Measurements from ENCODE around the gene MTO1.

MTO1 gene, protein sequence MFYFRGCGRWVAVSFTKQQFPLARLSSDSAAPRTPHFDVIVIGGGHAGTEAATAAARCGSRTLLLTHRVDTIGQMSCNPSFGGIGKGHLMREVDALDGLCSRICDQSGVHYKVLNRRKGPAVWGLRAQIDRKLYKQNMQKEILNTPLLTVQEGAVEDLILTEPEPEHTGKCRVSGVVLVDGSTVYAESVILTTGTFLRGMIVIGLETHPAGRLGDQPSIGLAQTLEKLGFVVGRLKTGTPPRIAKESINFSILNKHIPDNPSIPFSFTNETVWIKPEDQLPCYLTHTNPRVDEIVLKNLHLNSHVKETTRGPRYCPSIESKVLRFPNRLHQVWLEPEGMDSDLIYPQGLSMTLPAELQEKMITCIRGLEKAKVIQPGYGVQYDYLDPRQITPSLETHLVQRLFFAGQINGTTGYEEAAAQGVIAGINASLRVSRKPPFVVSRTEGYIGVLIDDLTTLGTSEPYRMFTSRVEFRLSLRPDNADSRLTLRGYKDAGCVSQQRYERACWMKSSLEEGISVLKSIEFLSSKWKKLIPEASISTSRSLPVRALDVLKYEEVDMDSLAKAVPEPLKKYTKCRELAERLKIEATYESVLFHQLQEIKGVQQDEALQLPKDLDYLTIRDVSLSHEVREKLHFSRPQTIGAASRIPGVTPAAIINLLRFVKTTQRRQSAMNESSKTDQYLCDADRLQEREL

DNA sequence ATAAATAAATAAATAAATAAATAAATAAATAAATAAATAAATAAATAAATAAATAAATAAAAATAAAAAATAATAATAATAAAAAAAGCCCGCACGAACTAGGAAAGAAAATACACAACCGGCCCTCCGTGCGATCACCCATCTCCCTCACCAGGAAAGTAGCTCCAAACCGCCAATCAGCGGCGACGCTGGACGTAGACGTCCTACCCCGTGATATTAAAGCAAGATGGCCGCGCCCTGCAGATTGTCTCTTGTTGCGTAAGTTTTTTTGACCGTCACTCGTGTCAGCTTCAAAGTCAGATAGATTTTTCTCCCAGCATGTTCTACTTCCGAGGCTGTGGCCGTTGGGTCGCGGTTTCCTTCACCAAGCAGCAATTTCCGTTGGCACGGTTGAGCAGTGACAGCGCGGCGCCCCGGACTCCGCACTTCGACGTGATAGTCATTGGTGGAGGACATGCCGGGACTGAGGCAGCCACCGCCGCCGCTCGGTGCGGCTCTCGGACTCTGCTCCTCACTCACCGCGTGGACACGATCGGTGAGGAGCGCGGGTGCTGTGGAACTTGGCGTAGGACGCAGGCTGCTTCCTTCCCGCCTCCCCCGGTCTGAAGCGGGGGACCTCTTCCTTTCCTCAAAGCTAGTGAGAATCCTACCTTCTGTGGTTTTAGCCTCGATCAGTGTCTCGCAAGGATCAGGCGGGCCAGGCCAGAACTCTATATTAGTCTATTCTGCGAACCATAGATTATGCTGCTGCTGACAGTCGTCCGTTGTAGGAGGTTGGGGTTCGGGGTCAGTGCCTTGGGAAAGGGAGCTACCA lies at the start of gene MTO1:
MTO1 (plus strand) TSS at position 201 of the 814 bp plus-strand sequence; CDS start at position 319, 118 bp downstream.
- Histone ChIP-seq H3K4me3 (peak within 1 kb of the TSS; percentile 80 to 94 (median 84)), H3K4me2 (peak within 1 kb of the TSS; percentile 84 to 97 (median 91)), H3K27me3 (no peaks in the 10 kb centered on the region), H4K20me1 (peaks cover 0 to 19% (median 0%) of the 10 kb centered on the region in 11 experiments; a peak in 9 of 22 replicates), H3K9ac (peak within 1 kb of the TSS; percentile 88 to 99 (median 94)), H3K36me3 (peaks cover 9 to 39% (median 30%) of the 10 kb centered on the region in 11 experiments; a peak in 21 of 22 replicates), H3K9me3 (replicated peaks in 1 of 11) (no peaks in the 10 kb centered on the region), H3K4me1 (peaks cover 39 to 64% (median 46%) of the 10 kb centered on the region in 10 experiments), H3K27ac (peak within 1 kb of the TSS; percentile 77 to 100 (median 95))
- peak; percentile 53 to 97 (median 90); a peak in 20 of 22 replicates for TF ChIP-seq Cebpa-rat (IDR thresholded peaks at IDR 0.05)

GRCh38 chr6:73413102-73413501 lies 48.4 kb upstream of the MTO1 start:
- no peaks in the 10 kb centered on the region for H3K27me3 ChIP-seq
- TF ChIP-seq Cebpa-rat (IDR thresholded peaks at IDR 0.05), result no peak
- H3K9ac ChIP-seq, result no peak overlapping the region
- H3K27ac ChIP-seq, result no peak overlapping the region
- peaks cover 25 to 42% (median 32%) of the 10 kb centered on the region in 11 experiments; a peak in 21 of 22 replicates for H3K36me3 ChIP-seq
- no peak overlapping the region for H3K4me2 ChIP-seq
- no peak overlapping the region for H3K4me3 ChIP-seq
- no peaks in the 10 kb centered on the region for H3K4me1 ChIP-seq
- H3K9me3 ChIP-seq (replicated peaks in 1 of 11), result no peaks in the 10 kb centered on the region
- no peaks in the 10 kb centered on the region for H4K20me1 ChIP-seq

DNA sequence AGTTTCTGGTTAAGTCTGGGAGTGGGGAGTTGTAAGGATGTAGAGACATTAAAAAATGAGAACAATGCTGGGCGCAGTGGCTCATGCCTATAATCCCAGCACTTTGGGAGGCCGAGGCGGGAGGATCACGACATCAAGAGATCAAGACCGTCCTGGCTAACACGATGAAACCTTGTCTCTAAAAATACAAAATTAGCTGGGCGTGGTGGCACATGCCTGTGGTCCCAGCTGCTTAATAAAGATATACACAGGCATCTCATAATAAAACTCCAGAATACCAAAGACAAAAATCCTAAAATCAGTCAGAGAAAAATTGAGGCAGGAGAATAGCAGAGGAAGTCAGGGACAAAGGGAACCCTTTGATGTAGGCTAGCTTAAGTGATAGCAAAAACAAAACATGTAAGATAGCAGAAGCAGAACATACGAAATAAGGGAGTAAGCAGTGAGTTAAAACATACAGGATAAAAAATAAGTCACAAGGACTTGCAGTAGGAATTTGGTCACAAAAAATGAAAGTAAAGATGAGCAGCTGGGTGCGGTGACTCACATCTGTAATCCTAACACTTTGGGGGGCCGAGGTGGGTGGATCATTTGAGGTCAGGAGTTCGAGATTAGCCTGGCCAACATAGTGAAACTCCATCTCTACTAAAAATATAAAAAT lies 43.3 kb upstream of the MTO1 start:
- Histone ChIP-seq H3K27me3 (no peaks in the 10 kb centered on the region), H4K20me1 (peaks cover 0 to 17% (median 0%) of the 10 kb centered on the region in 11 experiments; a peak in 4 of 22 replicates), H3K4me3 (no peak overlapping the region), H3K4me2 (no peak overlapping the region), H3K4me1 (peaks cover 0 to 24% (median 20%) of the 10 kb centered on the region in 10 experiments; a peak in 16 of 20 replicates), H3K27ac (no peak overlapping the region), H3K9me3 (replicated peaks in 1 of 11) (peaks cover 0 to 5% (median 0%) of the 10 kb centered on the region in 11 experiments; a peak in 4 of 22 replicates), H3K36me3 (peaks cover 60 to 93% (median 80%) of the 10 kb centered on the region in 11 experiments), H3K9ac (no peak overlapping the region)
- no peak for TF ChIP-seq Cebpa-rat (IDR thresholded peaks at IDR 0.05)

GRCh38 chr6:73421534-73421933 lies 40.0 kb upstream of the MTO1 start:
- peak overlapping the region in 5 of 11 experiments; percentile 58 to 73 (median 71); a peak in 6 of 22 replicates for H3K27ac ChIP-seq
- peaks cover 0 to 26% (median 22%) of the 10 kb centered on the region in 10 experiments; a peak in 16 of 20 replicates for H3K4me1 ChIP-seq
- H4K20me1 ChIP-seq, result peaks cover 0 to 27% (median 0%) of the 10 kb centered on the region in 11 experiments; a peak in 7 of 22 replicates
- H3K4me3 ChIP-seq, result no peak overlapping the region
- H3K27me3 ChIP-seq, result no peaks in the 10 kb centered on the region
- H3K9ac ChIP-seq, result no peak overlapping the region
- H3K36me3 ChIP-seq, result peaks cover 66 to 100% (median 93%) of the 10 kb centered on the region in 11 experiments
- no peak for TF ChIP-seq Cebpa-rat (IDR thresholded peaks at IDR 0.05)
- H3K4me2 ChIP-seq, result peak overlapping the region in 5 of 11 experiments; percentile 45 to 75 (median 58); a peak in 10 of 22 replicates
- H3K9me3 ChIP-seq (replicated peaks in 1 of 11), result peaks cover 0 to 21% (median 10%) of the 10 kb centered on the region in 11 experiments; a peak in 12 of 22 replicates

DNA sequence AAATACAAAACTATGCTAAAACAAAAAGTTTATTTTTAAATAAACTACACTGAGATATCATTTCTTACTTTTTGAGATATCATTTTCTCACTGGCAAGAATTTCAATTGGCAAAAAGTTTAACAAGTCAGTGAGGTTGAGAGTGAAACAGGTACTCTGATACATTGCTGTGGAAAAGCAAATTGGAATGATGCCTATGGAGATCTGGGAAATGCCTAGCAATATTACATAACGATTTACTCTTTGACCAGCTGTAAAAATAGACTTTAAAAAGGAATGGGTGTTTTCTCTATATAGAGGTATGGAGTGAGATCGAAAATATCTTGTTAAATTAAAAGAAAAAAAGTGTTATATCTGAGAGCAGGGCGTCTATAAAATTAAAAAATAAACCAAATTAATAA lies 26.3 kb upstream of the MTO1 start:
- Histone ChIP-seq H3K4me3 (no peak overlapping the region), H3K27ac (no peak overlapping the region)

DNA sequence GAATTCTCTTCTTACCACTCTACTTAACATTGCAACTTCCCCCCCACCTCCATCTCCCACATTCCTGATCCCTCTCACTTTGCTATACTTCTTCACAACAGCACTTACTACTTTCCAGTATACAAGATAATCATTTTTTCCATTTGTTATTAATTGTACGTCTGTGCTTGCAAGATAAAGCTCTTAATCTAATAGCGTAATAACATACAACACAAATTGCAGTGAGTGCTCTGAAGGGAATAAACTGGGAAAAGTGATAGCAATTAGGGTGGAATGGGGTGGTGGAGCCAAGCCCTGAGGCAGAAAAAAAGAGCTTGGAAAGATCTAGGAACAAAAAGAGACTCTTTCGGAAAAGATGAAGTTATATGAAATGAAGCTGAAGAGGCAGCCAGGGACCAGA lies 18.0 kb upstream of the MTO1 start:
- H3K36me3 ChIP-seq, result peaks cover 73 to 100% (median 94%) of the 10 kb centered on the region in 11 experiments
- TF ChIP-seq Cebpa-rat (IDR thresholded peaks at IDR 0.05), result no peak
- H4K20me1 ChIP-seq, result peaks cover 1 to 56% (median 40%) of the 10 kb centered on the region in 11 experiments; a peak in 18 of 22 replicates
- no peaks in the 10 kb centered on the region for H3K27me3 ChIP-seq
- H3K27ac ChIP-seq, result peak overlapping the region in 8 of 11 experiments; percentile 74 to 84 (median 80); a peak in 16 of 22 replicates
- peaks cover 19 to 81% (median 36%) of the 10 kb centered on the region in 10 experiments for H3K4me1 ChIP-seq
- H3K4me3 ChIP-seq, result peak overlapping the region in 2 of 10 experiments; percentile 28 to 50; a peak in 2 of 20 replicates
- H3K9ac ChIP-seq, result peak overlapping the region in 1 of 11 experiments; percentile 71; a peak in 3 of 22 replicates
- H3K9me3 ChIP-seq (replicated peaks in 1 of 11), result peaks cover 0 to 16% (median 7%) of the 10 kb centered on the region in 11 experiments; a peak in 5 of 22 replicates
- H3K4me2 ChIP-seq, result peak overlapping the region; percentile 12 to 79 (median 70); a peak in 17 of 22 replicates

More for the DNA sequence above, 26.3 kb upstream of the MTO1 start:
- Histone ChIP-seq H3K9me3 (replicated peaks in 1 of 11) (no peaks in the 10 kb centered on the region), H3K9ac (no peak overlapping the region), H3K36me3 (peaks cover 94 to 100% (median 99%) of the 10 kb centered on the region in 11 experiments), H4K20me1 (peaks cover 3 to 97% (median 70%) of the 10 kb centered on the region in 11 experiments; a peak in 19 of 22 replicates), H3K4me1 (peaks cover 0 to 13% (median 4%) of the 10 kb centered on the region in 10 experiments; a peak in 7 of 20 replicates), H3K4me2 (no peak overlapping the region), H3K27me3 (no peaks in the 10 kb centered on the region)
- TF ChIP-seq Cebpa-rat (IDR thresholded peaks at IDR 0.05), result no peak

DNA sequence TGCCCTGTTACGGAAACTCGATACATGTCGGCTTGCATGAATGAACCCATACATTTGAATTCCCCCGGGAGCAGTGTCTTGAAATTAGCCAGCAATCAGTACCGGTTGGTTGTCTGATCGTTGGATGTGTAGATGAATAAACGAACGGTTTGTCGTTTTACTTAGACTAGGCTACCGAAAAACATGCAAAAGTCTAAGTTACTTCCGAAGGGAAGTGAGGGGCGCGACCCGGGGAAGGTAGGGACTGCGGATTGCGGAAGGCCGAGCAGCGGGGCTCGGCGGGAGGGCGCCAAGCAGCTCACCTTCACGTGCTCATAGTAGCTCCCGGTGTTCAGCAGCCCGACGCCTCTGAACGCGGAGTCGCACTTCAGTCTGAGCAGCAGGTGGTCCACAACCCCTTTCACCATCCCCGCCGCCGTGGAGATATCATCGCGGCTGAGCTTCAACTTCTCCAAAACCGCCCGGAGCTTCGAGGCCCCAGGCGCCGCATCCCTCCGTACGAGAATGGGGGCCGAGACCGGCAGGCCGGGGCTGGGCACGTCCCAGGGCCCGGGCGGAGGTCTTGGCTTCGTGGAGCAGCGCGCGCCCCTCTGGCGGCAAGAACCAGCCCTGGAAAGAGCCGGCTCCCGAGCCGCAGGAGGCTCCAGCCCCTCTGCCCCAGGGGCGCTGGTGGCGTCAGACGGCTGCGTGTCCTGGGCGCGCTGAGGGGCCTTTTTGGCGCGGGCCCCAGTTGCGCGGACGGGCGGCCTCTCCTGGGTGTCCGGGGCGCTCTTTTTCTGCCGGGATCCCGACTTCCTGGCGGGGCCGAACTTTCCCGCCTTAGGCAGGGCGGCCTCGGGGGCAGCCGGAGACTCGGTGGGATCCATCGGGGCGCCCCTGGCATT lies 10.1 kb upstream of the MTO1 start:
- no peaks in the 10 kb centered on the region; a peak in 3 of 22 replicates for H3K9me3 ChIP-seq (replicated peaks in 1 of 11)
- peaks cover 17 to 45% (median 39%) of the 10 kb centered on the region in 11 experiments; a peak in 20 of 22 replicates for H4K20me1 ChIP-seq
- H3K9ac ChIP-seq, result peak overlapping the region; percentile 91 to 98 (median 95)
- H3K27ac ChIP-seq, result peak overlapping the region; percentile 84 to 98 (median 97)
- no peak for TF ChIP-seq Cebpa-rat (IDR thresholded peaks at IDR 0.05)
- no peaks in the 10 kb centered on the region for H3K27me3 ChIP-seq
- peak overlapping the region; percentile 80 to 95 (median 86) for H3K4me3 ChIP-seq
- H3K36me3 ChIP-seq, result peaks cover 12 to 42% (median 36%) of the 10 kb centered on the region in 11 experiments; a peak in 21 of 22 replicates
- peak overlapping the region; percentile 82 to 94 (median 86) for H3K4me2 ChIP-seq
- H3K4me1 ChIP-seq, result peaks cover 38 to 74% (median 59%) of the 10 kb centered on the region in 10 experiments

Measured in BLaER1 treated with 17β-estradiol and CSF1 and Interleukin-3, amounts not matched to agents 10 nM and 100 nM (cell line).